HG03457 (cell line): ENCODE results near the gene DDI2.
"Not testable (repeated sequence)": the region's sequence is repeated elsewhere in the genome, so short reads cannot be mapped to it uniquely, and the experiment has no call there.

Experiments used
- ATAC-seq: cut with Tn5 transposase; IDR thresholded peaks from one replicate; pipeline ENCODE4 v1.9.1; 2021; ENCODE audit warnings: moderate number of reproducible peaks; ENCODE audit not compliant: unreplicated experiment

Gene DDI2

DNA sequence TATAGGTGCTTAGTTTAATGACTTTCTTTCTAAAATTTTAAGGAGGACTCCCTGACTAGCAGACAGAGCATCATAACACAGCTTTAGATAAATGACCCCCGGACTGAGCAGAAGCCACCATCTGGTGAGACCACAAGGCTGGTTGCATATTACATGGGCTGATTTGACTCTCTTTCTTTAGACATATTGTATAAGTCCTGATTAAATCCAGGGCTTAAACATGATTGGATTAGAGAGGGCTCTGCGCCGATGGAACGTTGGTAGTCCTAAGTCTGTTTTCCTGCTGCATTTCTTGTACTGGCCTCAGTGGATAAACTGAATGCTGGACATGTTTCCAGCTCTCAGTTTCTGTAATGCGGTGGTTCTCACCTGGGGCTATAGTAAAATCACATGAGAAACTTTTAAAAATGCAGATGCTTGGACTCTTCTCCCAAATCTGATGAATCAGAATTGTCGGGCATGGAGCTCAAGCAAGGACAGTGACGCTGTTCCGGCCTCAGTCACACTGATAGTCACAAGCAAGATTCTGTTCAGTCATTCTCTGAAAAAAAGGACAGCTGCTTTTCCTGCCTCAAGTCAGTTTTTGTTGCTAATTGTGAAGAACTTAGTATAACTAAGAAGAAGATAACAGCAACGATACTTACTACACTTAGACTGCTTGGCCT lies 16.6 kb downstream of the DDI2 start:
- ATAC-seq: no peak

DNA sequence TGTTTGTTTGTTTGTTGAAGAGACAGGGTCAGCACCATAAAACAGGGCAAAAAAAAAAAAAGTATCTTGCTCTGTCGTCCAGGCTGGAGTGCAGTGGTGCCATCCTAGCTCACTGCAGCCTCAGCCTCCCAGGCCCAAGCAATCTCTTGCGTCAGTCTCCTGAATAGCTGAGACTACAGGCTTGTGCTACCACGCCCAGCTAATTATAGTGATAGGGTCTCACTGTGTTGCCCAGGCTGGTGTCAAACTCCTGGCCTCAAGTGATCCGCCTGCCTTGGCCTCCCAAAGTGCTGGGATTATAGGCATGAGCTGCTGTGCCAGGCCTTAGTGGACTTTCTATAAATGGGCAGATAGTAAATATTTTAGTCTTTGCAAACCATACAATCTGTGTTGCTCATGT lies 19.2 kb downstream of the DDI2 start:
- no peak for ATAC-seq

DNA sequence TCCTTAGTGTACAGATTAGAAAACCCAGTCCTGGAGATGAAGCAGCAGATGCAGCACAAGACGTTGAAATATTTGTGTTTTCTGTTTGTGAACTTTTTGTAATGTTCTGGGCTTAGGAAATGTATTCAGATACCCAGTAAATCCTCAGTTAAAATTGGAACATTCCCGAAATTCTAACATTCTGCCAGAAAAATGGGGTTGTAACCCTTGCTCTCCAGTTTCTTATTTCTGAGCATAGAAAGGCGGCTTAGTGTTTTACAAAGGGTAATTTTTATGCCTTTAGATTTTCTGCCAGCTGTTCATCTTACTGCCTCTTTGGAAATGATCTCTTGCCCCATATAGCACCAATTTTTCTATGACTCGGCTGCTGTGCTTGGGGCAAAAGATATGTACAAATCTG lies 20.6 kb downstream of the DDI2 start:
- ATAC-seq: no peak

DNA sequence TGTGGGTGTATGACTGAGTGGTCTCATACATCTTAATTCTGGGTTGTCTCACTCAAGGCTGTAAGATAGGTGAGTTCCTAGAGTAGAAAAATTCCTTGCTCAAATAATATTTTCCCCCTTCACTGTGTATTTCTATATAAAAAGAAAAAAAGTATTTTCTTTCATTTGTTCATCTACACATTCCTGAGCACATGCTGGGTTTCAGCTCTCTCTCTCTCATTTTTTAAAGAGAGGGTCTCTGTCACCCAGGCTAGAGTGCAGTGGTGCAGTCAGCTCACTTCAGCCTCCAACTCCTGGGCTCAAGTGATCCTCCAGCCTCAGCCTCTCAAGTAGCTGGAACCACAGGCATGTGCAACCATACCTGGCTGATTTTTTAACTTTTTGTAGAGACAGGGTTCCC lies 22.0 kb downstream of the DDI2 start:
- ATAC-seq: no peak

DNA sequence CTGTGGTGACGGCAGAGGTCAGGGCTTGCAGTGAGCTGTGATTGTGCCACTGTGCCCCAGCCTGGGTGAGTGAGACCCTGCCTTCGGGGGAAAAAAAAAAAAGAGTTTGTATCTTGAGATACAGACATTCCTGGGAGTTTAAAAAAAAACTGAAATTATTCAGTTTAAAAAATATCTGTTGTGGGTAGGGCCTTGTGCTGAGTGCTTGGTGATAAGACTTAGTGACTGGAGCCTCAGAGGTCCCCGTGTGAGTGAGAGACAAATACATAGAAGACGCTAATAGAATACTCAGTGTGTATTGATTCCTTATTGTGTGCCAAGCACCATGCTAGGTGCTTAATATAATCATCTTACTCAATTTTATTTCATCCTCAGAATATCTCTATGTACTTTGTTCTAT lies 22.7 kb downstream of the DDI2 start:
- ATAC-seq: no peak

DNA sequence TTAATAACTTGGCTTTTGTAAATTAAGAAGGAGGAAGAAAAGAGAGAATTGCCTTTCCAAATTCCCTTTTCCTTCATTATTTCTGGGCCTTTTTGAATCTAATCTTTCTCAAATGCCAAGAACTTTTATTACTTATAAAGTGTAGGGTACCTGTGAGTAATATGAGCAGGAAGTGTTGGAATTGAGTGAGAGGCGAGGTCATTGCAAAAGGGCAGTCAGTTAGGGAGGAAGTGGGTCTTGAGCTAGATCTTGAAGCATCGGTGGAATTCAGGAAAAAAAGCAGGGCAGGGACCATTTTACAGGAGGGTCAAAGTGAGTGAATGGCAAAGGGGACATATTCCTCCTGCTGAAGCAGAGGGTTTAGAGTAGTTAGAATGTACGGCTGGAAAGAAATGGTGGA lies 23.4 kb downstream of the DDI2 start:
- ATAC-seq: no peak

DNA sequence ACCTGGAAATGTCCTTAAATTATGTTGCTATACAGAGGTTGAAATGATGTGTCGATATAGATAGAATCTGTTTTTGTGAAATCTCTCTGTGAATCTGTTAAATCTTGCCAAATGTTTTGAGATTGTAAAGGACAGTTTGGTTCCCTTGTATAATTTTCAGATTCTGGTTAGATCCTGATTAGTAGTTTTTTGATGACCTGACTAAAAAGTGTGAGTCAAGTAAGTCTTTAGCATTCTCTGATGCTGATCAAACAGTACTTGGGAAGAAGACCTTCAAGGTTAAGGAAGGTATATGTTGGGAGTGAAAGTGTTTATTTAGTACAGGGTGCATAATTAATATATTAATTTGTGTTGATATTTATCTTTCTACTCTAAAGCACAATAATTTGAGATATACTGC lies 32.7 kb downstream of the DDI2 start:
- ATAC-seq: no peak

DNA sequence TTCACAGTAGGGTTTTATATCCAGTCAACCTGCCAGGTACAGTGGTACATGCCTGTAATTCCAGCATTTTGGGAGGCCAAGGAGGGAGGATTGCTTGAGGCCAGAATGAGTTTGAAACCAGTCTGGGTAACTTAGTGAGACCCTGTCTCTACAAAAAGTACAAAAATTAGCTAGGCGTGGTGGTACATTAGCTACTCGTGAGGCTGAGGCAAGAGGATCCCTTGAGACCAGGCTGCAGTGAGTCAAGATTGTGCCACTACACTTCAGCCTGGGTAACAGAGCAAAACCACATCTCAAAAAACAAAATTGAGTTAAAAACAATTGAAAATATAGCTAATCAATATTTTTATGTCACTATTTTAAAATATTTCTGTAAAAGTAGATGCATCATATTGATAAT lies 33.2 kb downstream of the DDI2 start:
- ATAC-seq: no peak

DNA sequence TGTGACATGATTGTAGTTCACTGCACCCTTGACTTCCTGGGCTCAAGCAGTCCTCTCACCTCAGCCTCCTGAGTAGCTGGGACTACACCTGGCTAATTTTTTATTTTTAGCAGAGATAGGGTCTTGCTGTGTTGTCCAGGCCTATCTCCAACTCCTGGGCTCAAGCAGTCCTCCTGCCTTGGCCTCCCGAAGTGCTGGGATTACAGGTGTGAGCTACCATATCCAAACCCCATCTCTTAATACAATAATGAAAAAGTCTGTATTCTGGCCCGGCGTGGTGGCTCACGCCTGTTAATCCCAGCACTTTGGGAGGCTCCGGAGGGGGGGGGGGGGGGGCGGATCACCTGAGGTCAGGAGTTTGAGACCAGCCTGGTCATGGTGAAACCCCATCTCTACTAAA lies 34.9 kb downstream of the DDI2 start:
- ATAC-seq: not testable (repeated sequence)

DNA sequence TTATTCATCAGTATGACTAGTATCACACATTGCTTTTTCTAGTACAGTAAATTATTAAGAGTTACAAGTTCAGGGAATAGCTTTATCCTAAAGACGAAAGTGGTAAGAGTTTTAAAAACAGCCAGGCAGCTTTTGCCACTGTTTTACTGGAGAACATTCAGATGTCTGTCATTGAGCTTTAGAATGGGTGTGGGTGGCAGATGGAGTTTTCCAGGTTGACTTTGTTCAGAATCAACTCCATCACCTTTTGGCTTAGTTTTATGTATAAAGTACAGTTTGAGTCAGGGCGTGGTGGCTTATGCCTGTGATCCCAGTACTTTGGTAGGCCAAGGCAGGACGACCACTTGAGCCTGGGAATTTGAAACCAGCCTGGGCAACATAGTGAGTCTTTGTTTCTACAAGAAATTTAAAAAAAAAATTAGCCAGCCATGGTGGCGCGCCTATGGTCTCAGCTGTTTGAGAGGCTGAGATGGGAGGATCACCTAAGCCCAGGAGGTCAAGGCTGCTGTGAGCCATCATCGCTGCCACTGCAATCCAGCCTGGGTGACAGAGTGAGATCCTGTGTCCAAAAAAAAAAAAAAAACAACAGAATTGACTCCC lies 36.9 kb downstream of the DDI2 start:
- ATAC-seq: no peak

DNA sequence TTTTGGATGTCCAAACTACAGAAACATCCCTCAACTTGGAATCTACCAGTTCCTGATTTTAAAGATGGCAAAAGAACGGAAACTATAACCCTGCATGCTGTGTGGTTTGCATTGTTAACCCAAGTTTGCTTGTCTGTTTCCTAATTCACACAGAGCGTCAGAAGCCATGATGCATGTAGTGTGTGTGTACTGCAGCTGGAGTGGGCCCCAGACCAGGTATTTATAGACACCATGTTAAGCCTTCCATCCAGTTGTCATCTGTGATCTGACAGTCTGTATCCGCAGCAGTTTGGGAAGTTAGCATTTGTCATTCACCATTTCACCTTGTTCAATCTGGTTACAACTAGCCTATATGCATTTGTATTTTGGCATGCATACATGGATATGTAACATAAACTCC lies 39.2 kb downstream of the DDI2 start:
- ATAC-seq: no peak

DNA sequence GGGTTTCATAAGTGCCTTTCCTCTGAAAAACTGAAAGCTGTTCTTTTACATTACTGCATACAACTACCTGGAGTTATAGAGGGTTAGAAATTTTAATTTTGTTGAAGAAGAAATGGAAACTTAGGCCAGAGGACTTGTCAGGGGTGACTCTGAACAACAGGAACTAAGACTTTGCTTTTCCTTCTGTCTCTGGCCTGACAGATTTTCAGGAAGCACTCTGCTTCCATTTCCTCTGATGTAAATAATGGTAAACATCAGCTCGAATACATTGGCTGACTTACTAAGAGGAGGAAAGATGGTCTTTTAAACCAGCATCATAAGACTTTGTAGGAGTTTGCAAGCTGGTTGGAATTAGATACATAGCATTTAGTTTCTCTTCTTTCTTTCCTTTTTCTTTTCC lies 39.8 kb downstream of the DDI2 start:
- ATAC-seq: no peak

DNA sequence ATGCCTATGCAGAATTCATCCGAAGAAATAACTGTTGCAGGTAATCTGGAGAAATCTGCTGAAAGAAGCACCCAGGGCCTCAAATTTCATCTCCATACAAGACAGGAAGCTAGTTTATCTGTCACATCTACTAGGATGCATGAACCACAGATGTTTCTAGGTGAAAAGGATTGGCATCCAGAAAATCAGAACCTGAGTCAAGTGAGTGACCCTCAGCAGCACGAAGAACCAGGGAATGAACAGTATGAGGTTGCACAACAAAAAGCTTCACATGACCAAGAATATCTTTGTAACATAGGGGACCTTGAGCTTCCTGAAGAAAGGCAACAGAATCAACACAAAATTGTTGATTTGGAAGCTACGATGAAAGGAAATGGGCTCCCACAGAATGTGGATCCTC lies 42.9 kb downstream of the DDI2 start:
- ATAC-seq: no peak

DNA sequence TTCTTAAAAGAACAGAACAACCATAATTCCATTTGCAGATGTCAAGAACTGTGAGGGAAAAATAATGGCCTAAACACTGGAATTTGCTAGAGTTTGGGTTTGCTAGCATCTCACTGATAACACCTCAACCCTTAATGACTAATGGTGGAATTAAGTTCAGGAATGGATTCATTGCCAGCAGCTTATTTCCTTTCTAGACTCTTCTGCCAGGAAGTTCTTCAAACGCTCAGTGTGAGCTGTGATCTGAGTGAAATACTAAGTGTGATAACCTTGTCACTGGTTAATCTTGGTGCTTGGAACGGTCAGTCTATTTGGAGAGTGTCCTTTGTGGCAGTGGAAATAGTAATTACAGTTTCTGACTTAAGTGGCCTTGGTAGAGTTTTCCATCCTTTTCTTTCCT lies 45.2 kb downstream of the DDI2 start:
- ATAC-seq: no peak

DNA sequence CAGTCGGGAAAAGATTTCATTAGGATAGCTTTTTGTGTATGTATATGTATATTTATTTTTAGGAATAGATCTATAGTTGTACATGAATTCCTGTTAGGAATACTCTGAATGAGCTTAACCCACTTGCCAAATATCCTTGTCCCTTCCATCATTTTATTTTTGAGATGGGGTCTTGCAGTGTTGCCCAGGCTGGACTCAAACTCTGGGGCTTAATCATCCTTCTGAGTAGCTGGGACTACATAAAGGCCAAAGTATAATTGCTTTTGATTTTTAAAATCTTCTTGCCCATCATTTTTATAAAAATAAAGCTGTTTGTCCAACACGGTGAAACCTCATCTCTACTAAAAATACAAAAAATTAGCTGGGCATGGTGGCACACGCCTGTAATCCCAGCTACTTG lies 46.7 kb downstream of the DDI2 start:
- ATAC-seq: no peak

DNA sequence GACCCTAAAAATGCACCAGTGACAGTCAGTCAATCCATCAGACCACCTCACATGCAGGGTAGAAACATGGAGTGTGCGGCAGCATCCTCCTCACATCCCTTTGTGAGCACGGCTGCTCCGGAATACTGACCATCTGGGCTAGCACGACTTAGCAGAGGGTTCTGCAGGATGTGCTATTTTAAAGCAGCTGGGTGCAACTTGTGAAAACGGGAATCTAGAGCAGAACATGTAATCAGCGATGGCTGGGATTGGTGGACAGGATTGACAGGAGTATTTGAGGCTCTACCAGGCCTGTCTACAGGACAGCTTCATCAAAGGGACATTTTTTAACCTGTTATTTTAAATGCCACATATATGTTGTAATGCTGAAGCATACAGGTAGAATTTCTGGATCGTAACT lies 50.1 kb downstream of the DDI2 start:
- ATAC-seq: no peak

DNA sequence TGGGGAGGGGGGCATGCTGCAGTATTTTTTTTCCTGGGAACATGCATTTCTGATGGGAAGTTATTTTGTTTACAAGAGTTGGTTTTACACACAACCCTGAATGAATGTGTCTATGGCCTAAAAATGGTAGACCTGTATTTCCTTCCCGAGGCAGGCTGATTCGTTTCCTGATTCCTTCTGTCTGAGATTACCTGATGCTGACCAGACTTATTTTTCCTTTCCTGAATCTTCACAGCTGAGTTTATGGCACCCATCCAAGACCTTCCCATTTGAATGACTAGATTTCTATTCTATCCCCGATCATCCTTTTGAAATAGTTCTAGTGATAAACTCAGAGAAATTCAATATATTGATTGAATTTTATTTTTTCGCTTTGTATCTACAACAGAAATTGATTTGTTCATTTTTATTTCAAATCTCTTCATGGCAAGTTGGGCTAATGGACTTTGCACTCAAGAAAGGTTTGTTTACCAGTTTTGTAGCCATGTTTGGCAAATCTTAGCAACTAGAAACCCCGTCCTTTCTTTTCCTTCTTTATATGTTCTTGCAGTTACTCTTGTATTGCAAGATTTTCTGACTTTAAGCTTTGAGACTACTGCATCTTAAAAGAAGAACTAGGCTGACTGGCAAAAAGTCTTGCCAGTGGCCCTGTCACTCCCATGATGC lies 51.0 kb downstream of the DDI2 start:
- no peak for ATAC-seq

DNA sequence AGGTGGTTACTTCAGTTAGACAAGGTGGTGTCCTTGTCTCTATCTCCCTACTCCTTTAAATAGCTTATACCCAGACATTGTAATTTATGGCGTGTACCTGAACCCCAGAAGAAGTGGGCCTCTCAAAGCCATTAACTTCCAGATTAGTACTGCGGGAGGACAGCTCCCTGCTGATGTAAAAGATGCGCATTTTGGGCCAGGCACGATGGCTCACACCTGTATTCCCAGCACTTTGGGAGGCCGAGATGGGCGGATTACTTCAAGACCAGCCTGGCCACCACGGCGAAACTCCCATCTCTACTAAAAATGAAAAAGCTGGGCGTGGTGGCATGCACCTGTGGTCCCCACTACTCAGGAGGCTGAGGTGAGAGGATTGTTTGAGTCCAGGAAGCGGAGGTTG lies 51.8 kb downstream of the DDI2 start:
- ATAC-seq: no peak

DNA sequence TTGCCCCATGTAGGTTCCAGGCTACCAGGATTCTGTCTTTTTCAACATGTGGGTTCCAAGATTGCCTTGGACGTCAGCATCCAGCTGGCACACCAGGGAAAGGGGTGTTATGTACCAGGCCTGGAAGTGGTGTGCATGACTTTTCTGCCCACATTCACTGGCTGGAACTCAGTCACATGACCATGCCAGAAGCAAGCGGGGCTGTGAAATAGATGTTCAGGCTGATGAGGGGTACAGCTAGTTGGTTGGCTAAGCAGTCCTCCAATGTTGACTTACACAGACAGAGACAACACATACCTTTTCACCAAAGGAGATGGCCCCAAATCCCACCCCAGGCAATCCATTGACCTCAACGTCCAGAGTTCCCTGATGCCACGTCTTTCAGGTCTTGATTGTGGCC lies 52.6 kb downstream of the DDI2 start:
- no peak for ATAC-seq

DNA sequence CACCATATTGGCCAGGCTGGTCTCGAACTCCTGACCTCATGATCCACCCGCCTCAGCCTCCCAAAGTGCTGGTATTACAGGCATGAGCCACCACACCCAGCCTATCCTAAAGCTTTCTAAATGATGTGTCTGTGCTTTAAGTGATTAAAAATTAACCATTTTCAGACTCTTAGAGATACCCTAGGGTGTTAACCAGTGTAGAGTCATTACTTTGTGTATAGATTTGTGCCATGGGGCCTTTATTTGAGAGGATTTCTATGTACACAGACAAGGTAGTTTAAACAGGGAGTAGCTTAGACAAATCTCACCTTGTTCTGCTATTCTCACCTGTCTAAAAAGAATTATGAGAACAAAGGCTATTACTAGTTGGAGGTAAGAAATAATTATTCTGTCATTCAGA lies 54.2 kb downstream of the DDI2 start:
- no peak for ATAC-seq

DNA sequence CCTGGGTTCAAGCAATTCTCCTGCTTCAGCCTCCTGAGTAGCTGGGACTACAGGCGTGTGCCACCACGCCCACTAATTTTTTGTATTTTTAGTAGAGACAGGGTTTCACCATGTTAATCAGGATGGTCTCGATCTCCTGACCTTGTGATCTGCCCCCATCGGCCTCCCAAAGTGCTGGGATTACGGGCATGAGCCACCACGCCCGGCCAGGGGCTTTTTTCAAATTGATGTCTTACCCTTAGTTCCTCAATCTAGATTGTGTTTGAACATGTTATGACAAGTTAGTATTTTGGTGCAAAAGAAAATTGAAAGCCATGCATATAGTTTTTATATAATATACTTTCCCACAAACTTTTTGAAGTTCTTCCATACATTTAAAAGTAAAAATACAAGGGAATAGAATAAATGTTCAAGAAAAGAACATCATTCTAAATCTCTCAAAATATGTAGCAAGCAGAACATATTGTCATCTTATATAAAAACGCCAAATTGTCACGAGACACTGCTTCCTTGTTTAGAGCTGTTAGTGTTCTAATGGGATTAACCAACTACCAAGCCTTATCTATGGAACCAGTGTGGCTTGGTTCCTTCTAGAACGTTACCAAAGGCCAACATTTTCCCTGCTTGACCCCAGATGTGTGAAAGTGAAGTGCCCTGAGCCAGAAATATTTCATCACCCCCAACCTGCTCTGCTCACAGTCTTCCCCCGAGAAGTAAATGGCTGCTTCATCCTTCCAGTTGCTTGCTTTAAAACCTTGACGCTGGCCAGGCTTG lies 57.3 kb downstream of the DDI2 start:
- ATAC-seq: no peak

DNA sequence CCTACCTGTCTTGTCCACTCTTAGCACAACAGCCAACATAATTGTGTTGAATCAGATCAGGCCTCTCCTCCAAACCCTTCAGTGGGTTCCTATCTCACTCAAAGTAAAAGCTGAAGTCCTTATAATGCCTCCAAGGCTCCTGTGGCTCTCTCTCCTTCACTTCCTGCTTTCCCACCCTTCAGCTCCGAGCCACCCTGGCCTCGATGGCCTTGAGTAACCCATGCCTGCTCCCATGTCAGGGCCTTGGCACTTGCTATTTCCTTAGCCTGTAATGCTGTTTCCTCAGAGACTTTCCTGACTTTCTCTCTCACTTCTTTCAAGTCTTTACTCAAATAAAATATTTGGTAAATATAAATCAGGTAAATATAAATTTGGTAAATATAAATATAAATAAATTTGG lies 58.8 kb downstream of the DDI2 start:
- no peak for ATAC-seq
